Activated T-cell treated with anti-CD3 and anti-CD28 coated beads for 48 hours (primary cell): ENCODE results near the gene TMEM244.
"Not testable (repeated sequence)": the region's sequence is repeated elsewhere in the genome, so short reads cannot be mapped to it uniquely, and the experiment has no call there.

Experiments used
- DNase-seq: peaks from one replicate; pipeline ENCODE4 v3.0.0-alpha.2; 2020; ENCODE audit warnings: low read depth

The TMEM244 gene

GRCh38 chr6:129866688-129867087, 5.6 kb upstream of the TMEM244 start:
- no peak for DNase-seq

- no peak for DNase-seq
These were observed 5.1 kb upstream of the TMEM244 start for GRCh38 chr6:129866256-129866655.

- DNase-seq, result no peak
These were observed 3.9 kb upstream of the TMEM244 start for GRCh38 chr6:129865013-129865412.

GRCh38 chr6:129863664-129864063, 2.5 kb upstream of the TMEM244 start:
- DNase-seq, result no peak

GRCh38 chr6:129859524-129859923, 1.6 kb downstream of the TMEM244 start:
- DNase-seq, result no peak

- no peak for DNase-seq
These were observed 3.3 kb downstream of the TMEM244 start for GRCh38 chr6:129857838-129858237.

GRCh38 chr6:129853996-129854711, 7.0 kb downstream of the TMEM244 start:
- no peak for DNase-seq

GRCh38 chr6:129852257-129852858, 8.8 kb downstream of the TMEM244 start:
- DNase-seq, result no peak

- no peak for DNase-seq
These were observed 11.7 kb downstream of the TMEM244 start for GRCh38 chr6:129849456-129849855.

GRCh38 chr6:129846761-129847160, 14.4 kb downstream of the TMEM244 start:
- DNase-seq, result no peak

- DNase-seq, result no peak
These were observed 15.4 kb downstream of the TMEM244 start for GRCh38 chr6:129845696-129846095.

- DNase-seq, result no peak
These were observed 16.8 kb downstream of the TMEM244 start for GRCh38 chr6:129844118-129844891.

- no peak for DNase-seq
These were observed 17.5 kb downstream of the TMEM244 start for GRCh38 chr6:129843573-129843972.

- DNase-seq, result no peak
These were observed 18.2 kb downstream of the TMEM244 start for GRCh38 chr6:129842881-129843409.

GRCh38 chr6:129842137-129842536, 19.0 kb downstream of the TMEM244 start:
- no peak for DNase-seq

- not testable (repeated sequence) for DNase-seq
These were observed 21.6 kb downstream of the TMEM244 start for GRCh38 chr6:129839562-129839961.

- no peak for DNase-seq
These were observed 25.4 kb downstream of the TMEM244 start for GRCh38 chr6:129835691-129836090.

- DNase-seq, result no peak
These were observed 28.8 kb downstream of the TMEM244 start for GRCh38 chr6:129832299-129832698.

GRCh38 chr6:129828229-129828628, 32.9 kb downstream of the TMEM244 start:
- no peak for DNase-seq

- no peak for DNase-seq
These were observed 42.9 kb downstream of the TMEM244 start for GRCh38 chr6:129818251-129818650.

GRCh38 chr6:129817821-129818220, 43.3 kb downstream of the TMEM244 start:
- DNase-seq, result no peak

GRCh38 chr6:129817332-129817731, 43.8 kb downstream of the TMEM244 start:
- DNase-seq, result no peak
